H1 (cell line): Measurements from ENCODE around the gene KRT6C.

Experiments used
- CEBPB ChIP-seq: IDR thresholded peaks from 2 replicates; pipeline ENCODE4 v1.6.1; 2012; ENCODE audit warnings: low read depth, low read length
- POLR2A ChIP-seq, 2 experiments: IDR thresholded peaks; 1 replicate in 1 of 2; 2 replicates in 1 of 2; pipeline ENCODE4 v1.6.1; 2011; ENCODE audit warnings: low read depth in 2 of 2, low read length in 2 of 2, mild to moderate bottlenecking in 2 of 2; ENCODE audit errors: control extremely low read depth in 1 of 2

GRCh38 chr12:52517005-52517835 is 43.6 kb upstream of the KRT6C start:
- TF ChIP-seq CEBPB = no peak
- no peak for TF ChIP-seq POLR2A (IDR thresholded peaks at IDR 0.05; ENCODE audit: control extremely low read depth in 1 of 2, low read depth in 2 of 2, low read length in 2 of 2)
